Measurements from ENCODE around the gene DRC1.

DRC1 gene

GRCh38 chr2:26479131-26479788 lies 77.5 kb downstream of the DRC1 start:
- no peak for DNase-seq

- no peak for DNase-seq
Measured at GRCh38 chr2:26479789-26480565, 78.3 kb downstream of the DRC1 start.

GRCh38 chr2:26480566-26481423 lies 79.1 kb downstream of the DRC1 start:
- no peak for DNase-seq

- DNase-seq, result no peak
Measured at GRCh38 chr2:26481706-26482105, 80.0 kb downstream of the DRC1 start.

- no peak for DNase-seq
Measured at GRCh38 chr2:26482211-26483026, 80.7 kb downstream of the DRC1 start.

- DNase-seq, result no peak
Measured at GRCh38 chr2:26483027-26483326, 81.3 kb downstream of the DRC1 start.

- DNase-seq, result no peak
Measured at GRCh38 chr2:26483516-26483915, 81.8 kb downstream of the DRC1 start.

- DNase-seq, result no peak
Measured at GRCh38 chr2:26483957-26484565, 82.3 kb downstream of the DRC1 start.

- no peak for DNase-seq
Measured at GRCh38 chr2:26484579-26484978, 82.9 kb downstream of the DRC1 start.

- no peak for DNase-seq
Measured at GRCh38 chr2:26485099-26485498, 83.4 kb downstream of the DRC1 start.

GRCh38 chr2:26485725-26486418 lies 84.2 kb downstream of the DRC1 start:
- no peak for DNase-seq

GRCh38 chr2:26486789-26487188 lies 85.1 kb downstream of the DRC1 start:
- no peak for DNase-seq

GRCh38 chr2:26487192-26487591 lies 85.5 kb downstream of the DRC1 start:
- no peak for DNase-seq

- no peak for DNase-seq
Measured at GRCh38 chr2:26488463-26489212, 86.9 kb downstream of the DRC1 start.

GRCh38 chr2:26489213-26489850 lies 87.6 kb downstream of the DRC1 start:
- DNase-seq, result no peak

GRCh38 chr2:26491563-26492167 lies 89.9 kb downstream of the DRC1 start:
- DNase-seq, result no peak

GRCh38 chr2:26492749-26493515 lies 91.2 kb downstream of the DRC1 start:
- DNase-seq, result peak; percentile 88

- DNase-seq, result peak; percentile 91
Measured at GRCh38 chr2:26493566-26493965, 91.8 kb downstream of the DRC1 start.

- no peak for DNase-seq
Measured at GRCh38 chr2:26494199-26494598, 92.5 kb downstream of the DRC1 start.
